Sigmoid colon (tissue), 7 donors: ENCODE measurements around the gene TPK1. TPM values are rescaled to one million over a fixed set of nuclear protein-coding genes. Genes with fewer than 3 reads are reported as not detected.
"Not testable (repeated sequence)": the region's sequence is repeated elsewhere in the genome, so short reads cannot be mapped to it uniquely, and the experiment has no call there.

ENCODE experiments used
- DNase-seq: peaks from one replicate; pipeline ENCODE4 v3.0.0-alpha.2; 2019
- H3K27ac ChIP-seq, 4 donors: fragments of 200-600 bp; sonication (generic); one replicate each; pipeline ENCODE4 v1.5.1; 2016 to 2019; ENCODE audit warnings: mild to moderate bottlenecking in 1 of 4
- H3K27me3 ChIP-seq, 3 donors: fragments of 200-600 bp; sonication (generic); one replicate each; pipeline ENCODE4 v1.5.1; 2019; ENCODE audit warnings: mild to moderate bottlenecking in 1 of 3
- H3K36me3 ChIP-seq, 4 donors: fragments of 200-600 bp; sonication (generic); one replicate each; pipeline ENCODE4 v1.5.1; 2016 to 2019
- H3K4me1 ChIP-seq, 4 donors: fragments of 200-600 bp; sonication (generic); one replicate each; pipeline ENCODE4 v1.5.1; 2017 to 2019
- H3K4me3 ChIP-seq, 4 donors: fragments of 200-600 bp; sonication (generic); one replicate each; pipeline ENCODE4 v1.5.1; 2017 to 2019; ENCODE audit warnings: mild to moderate bottlenecking in 2 of 4, moderate library complexity in 1 of 4
- H3K9me3 ChIP-seq, 4 donors: fragments of 200-600 bp in 3 of 4; sonication (generic) in 3 of 4; one replicate each; pipeline versions ENCODE4 v1.5.1 to v1.6.1; 2013 to 2019
- CTCF ChIP-seq, 4 experiments: fragments of 450-650 bp in 3 of 4; fragments of 200-600 bp in 1 of 4; IDR thresholded peaks; one replicate each; pipeline ENCODE4 v1.5.1; 2016 to 2019; ENCODE audit warnings: antibody characterized with exemption in 4 of 4, mild to moderate bottlenecking in 3 of 4, moderate library complexity in 2 of 4
- EP300 ChIP-seq, 4 donors: sonication (generic); formaldehyde crosslinking; IDR thresholded peaks; one replicate each; pipeline ENCODE4 v1.6.1; 2017; ENCODE audit warnings: antibody characterized with exemption in 4 of 4
- POLR2A ChIP-seq, 2 donors: fragments of 450-650 bp; IDR thresholded peaks; one replicate each; pipeline ENCODE4 v1.6.1; 2016; ENCODE audit warnings: antibody characterized with exemption in 2 of 2, mild to moderate bottlenecking in 2 of 2, moderate library complexity in 2 of 2
- POLR2AphosphoS5 ChIP-seq, 4 donors: sonication (generic); formaldehyde crosslinking; IDR thresholded peaks; one replicate each; pipeline ENCODE4 v1.6.1; 2017; ENCODE audit warnings: antibody characterized with exemption in 4 of 4
- WGBS, 2 donors: extraction: QIAGEN DNeasy Blood & Tissue Kit; methylation state at CpG; one replicate each; pipeline ENCODE4 v1.1.7; 2013; 5-methylcytosine and 5-hydroxymethylcytosine counted together
- intact Hi-C: fragments of 100-400 bp; cut with DNase I; formaldehyde crosslinking; loops from one replicate; pipeline ENCODE4 v1.15.1; 2023
- polyA plus RNA-seq, 3 donors: library from polyadenylated mRNA; stranded (reverse); fragments of 200-250 nt; gene quantifications; one replicate each; pipeline ENCODE4 v1.2.3, GENCODE V29; 2013
- total RNA-seq, 4 donors: library from RNA; depleted of rRNA; stranded (reverse); fragments of >200 nt; gene quantifications; one replicate each; pipeline ENCODE4 v1.1.0, GENCODE V29; 2016
- donor health status: healthy with polysubstance abuse.
- donor health status: Bipolar disorder and iron deficiency.
- donor health status: healthy.

Gene TPK1
- total and polyA plus RNA-seq, 7 donors = 4.1 to 14.3 (median 7.2) TPM

- H3K4me1 ChIP-seq = no peaks in the 10 kb centered on the region
- H3K36me3 ChIP-seq = no peaks in the 10 kb centered on the region
- no peak for DNase-seq
- no peaks in the 10 kb centered on the region for H3K27me3 ChIP-seq
- WGBS, 2 donors = 56 to 81% methylated on average over 5 of the region's 5 CpGs
- H3K27ac ChIP-seq = no peak overlapping the region
- TF ChIP-seq EP300 (IDR thresholded peaks at IDR 0.05) (no peak), CTCF (IDR thresholded peaks at IDR 0.05) (no peak), POLR2A (IDR thresholded peaks at IDR 0.05) (no peak), POLR2AphosphoS5 (IDR thresholded peaks at IDR 0.05) (no peak)
- intact Hi-C loops = no loop called here
- no peak overlapping the region for H3K4me3 ChIP-seq
- no peaks in the 10 kb centered on the region for H3K9me3 ChIP-seq
These were observed 23.2 kb downstream of the TPK1 start for GRCh38 chr7:144812379-144813283.

DNA sequence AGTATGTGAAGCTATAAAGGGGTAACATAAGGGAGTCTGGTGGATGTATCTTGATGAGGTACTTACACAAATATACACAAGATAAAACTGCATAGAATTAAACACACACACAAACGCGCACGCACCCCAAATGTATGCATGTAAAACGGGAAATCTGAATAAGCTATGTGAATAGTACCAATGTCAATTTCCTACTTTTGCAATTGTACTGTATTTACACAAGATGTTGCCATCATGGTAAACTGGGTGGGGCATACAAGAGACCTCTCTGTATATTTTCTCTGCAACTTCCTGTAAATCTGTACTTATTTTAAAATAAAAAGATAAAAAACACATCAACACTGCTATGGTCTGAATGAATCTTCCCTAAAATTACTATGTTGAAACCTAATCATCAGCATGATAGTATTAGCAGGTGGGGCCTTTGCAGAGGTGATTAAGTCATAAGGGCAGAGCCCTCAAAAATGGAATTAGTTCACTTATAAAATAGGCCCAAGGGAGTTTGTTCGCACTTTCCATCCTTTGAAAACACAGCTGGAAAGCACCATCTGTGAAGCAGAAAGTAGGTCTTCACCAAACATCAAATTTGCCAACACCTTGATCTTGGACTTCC lies 30.1 kb downstream of the TPK1 start:
- intact Hi-C loops = no loop called here
- 94 to 96% methylated on average over 5 of the region's 5 CpGs for WGBS, 2 donors
- Histone ChIP-seq H3K4me3 (no peak overlapping the region), H3K9me3 (no peaks in the 10 kb centered on the region), H3K27ac (no peak overlapping the region), H3K27me3 (no peaks in the 10 kb centered on the region), H3K36me3 (no peaks in the 10 kb centered on the region), H3K4me1 (no peaks in the 10 kb centered on the region)
- no peak for DNase-seq
- TF ChIP-seq POLR2AphosphoS5 (IDR thresholded peaks at IDR 0.05) (no peak), EP300 (IDR thresholded peaks at IDR 0.05) (no peak), CTCF (IDR thresholded peaks at IDR 0.05) (no peak), POLR2A (IDR thresholded peaks at IDR 0.05) (no peak)

DNA sequence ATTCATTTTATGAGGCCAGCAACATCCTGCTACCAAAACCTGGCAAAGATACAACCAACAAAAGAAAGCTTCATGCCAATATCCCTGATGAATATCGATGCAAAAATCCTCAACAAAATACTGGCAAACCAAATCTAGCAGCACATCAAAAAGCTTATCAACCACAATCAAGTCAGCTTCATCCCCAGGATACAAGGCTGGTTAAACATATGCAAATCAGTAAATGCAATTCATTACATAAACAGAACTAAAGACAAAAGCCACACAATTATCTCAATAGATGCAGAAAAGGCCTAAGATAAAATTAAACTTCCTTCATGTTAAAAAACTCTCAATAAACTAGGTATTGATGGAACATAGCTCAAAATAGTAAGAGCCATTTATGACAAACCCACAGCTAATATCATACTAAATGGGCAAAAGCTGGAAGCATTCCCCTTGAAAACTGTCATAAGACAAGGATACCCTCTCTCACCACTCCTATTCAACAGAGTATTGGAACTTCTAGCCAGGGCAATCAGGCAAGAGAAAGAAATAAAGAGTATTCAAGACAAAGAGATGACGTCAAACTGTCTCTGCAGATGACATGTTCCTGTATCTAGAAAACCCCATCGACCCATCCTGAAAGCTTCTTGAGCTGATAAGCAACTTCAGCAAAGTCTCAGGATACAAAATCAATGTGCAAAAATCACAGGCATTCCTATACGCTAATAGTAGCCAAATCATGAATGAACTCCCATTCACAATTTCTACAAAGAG lies 35.0 kb downstream of the TPK1 start:
- H3K4me1 ChIP-seq, H3K27me3 ChIP-seq, H3K36me3 ChIP-seq, DNase-seq, H3K9me3 ChIP-seq, H3K4me3 ChIP-seq, intact Hi-C loops, H3K27ac ChIP-seq: not testable (repeated sequence)
- WGBS, 2 donors = 69 to 91% methylated on average over 4 of the region's 4 CpGs

GRCh38 chr7:144796919-144797318 lies 38.9 kb downstream of the TPK1 start:
- 95 to 98% methylated on average over 5 of the region's 5 CpGs for whole genome bisulfite sequencing, 2 donors
- TF ChIP-seq CTCF (IDR thresholded peaks at IDR 0.05) (no peak), POLR2AphosphoS5 (IDR thresholded peaks at IDR 0.05) (no peak), EP300 (IDR thresholded peaks at IDR 0.05) (no peak), POLR2A (IDR thresholded peaks at IDR 0.05) (no peak)
- Histone ChIP-seq H3K36me3 (no peaks in the 10 kb centered on the region), H3K27me3 (no peaks in the 10 kb centered on the region), H3K9me3 (peaks cover 0 to 5% (median under 1%) of the 10 kb centered on the region in 4 donors), H3K4me3 (no peak overlapping the region), H3K27ac (no peak overlapping the region), H3K4me1 (no peaks in the 10 kb centered on the region)
- DNase-seq = no peak
- intact Hi-C loops = no loop called here

DNA sequence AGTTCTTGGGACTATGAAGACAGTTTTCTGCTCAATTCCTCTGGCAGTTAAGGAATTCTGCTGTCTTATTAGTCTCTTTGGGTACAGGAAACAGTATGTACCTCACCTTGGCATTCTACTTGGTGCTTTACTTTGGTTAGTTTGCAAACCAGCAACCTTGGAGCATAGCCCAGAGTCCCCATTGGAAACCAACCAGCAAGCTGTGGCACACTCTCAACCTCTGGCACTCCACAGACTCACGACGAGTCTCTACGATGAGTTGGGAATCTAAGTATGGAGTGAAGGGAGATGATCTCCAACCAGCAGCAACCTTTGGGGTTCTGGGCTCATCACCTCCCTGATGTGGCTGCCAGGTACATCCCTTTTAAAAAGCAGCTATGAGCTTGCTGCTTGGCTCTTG lies 43.8 kb downstream of the TPK1 start:
- Histone ChIP-seq H3K27me3 (no peaks in the 10 kb centered on the region), H3K9me3 (no peaks in the 10 kb centered on the region), H3K4me1 (no peaks in the 10 kb centered on the region), H3K36me3 (no peaks in the 10 kb centered on the region), H3K4me3 (no peak overlapping the region), H3K27ac (no peak overlapping the region)
- 98 to 99% methylated on average over 3 of the region's 3 CpGs for WGBS, 2 donors
- intact Hi-C loops = no loop called here
- no peak for DNase-seq
- no peak for TF ChIP-seq POLR2AphosphoS5 (IDR thresholded peaks at IDR 0.05)
- no peak for TF ChIP-seq POLR2A (IDR thresholded peaks at IDR 0.05)
- no peak for TF ChIP-seq EP300 (IDR thresholded peaks at IDR 0.05)
